RWPE1 (cell line): ENCODE results near the gene CRAT.
A peak's percentile ranks its signal among the peaks of the same experiment; 100 is the strongest.

Experiments
- CTCF ChIA-PET: fragments of 350-600 bp; sonication (Branson Sonifier 250); formaldehyde crosslinking; extraction: SDS; loops from one replicate; lab custom pipeline; 2021; lab: Yijun Ruan, JAX
- POLR2A ChIA-PET: fragments of 400-600 bp; formaldehyde crosslinking; extraction: SDS; loops from one replicate; lab custom pipeline; 2020; ENCODE audit warnings: antibody characterized with exemption; ENCODE audit not compliant: low non-redundant PET; lab: Yijun Ruan, JAX
- DNase-seq: peaks from one replicate; pipeline ENCODE4 v3.0.0; 2012; ENCODE audit warnings: low spot score
- H3K27ac ChIP-seq: fragments of 450-650 bp; 2 replicates; pipeline ENCODE4 v1.5.1; 2017
- CTCF ChIP-seq: fragments of 450-650 bp; conservative IDR thresholded peaks from 2 replicates; pipeline ENCODE4 v1.5.1; 2017; ENCODE audit warnings: low read depth, mild to moderate bottlenecking

The CRAT gene

GRCh38 chr9:129149442-129149841 lies 38.8 kb upstream of the CRAT start:
- DNase-seq: no peak
- peak overlapping the region; percentile 100 for H3K27ac ChIP-seq
- ChIA-PET POLR2A (no interaction called here), CTCF (interaction anchor here (0.7 kb wide), 1 partner anchor 512 kb away, joined by 4 read pairs; no protein-coding TSS in a partner anchor)
- no peak for TF ChIP-seq CTCF

GRCh38 chr9:129148463-129149204 lies 38.0 kb upstream of the CRAT start:
- peak overlapping the region; percentile 100 for H3K27ac ChIP-seq
- no peak for DNase-seq
- TF ChIP-seq CTCF: no peak
- ChIA-PET CTCF (interaction anchor here (0.6 to 0.7 kb wide), 2 partner anchors 230 to 513 kb away, joined by 4 read pairs; no protein-coding TSS in a partner anchor), POLR2A (no interaction called here)

DNA sequence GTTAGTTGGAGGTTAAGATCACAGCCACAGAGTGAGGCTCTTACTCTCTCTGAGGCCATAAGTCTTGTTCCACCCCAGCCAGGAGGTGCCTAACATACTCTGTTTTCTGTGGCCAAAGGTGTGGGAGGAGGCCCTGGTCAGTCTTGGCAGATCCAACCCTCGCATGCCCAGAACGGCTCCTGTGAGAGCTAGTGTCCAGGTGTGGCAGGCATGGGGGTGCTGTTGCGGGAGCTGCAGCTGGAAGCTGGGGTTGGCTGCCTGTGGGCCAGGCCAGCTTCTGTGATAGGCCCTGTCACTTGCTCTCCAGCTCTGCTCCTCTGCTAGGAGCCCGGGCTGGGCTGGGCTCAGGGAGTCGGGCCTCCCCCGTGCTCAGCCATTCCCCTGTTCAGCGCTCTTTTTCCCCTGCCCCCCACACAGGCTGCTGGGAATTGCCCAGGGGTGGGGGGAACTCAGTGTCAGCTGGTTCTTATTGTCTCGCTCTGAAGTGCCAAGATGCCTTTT lies 35.9 kb upstream of the CRAT start:
- no peak for TF ChIP-seq CTCF
- POLR2A ChIA-PET: no interaction called here
- peak overlapping the region; percentile 100 for H3K27ac ChIP-seq
- no peak for DNase-seq
- CTCF ChIA-PET: interaction anchor here (0.6 to 5.4 kb wide), 4 partner anchors 27 to 575 kb away, joined by 3 to 63 read pairs (median 4); no protein-coding TSS in a partner anchor

- CTCF ChIA-PET: interaction anchor here (0.6 to 5.4 kb wide), 2 partner anchors 28 to 66 kb away, joined by 3 to 63 read pairs; no protein-coding TSS in a partner anchor
- H3K27ac ChIP-seq: peak overlapping the region; percentile 100
- POLR2A ChIA-PET: no interaction called here
- TF ChIP-seq CTCF: no peak
- no peak for DNase-seq
Observed at GRCh38 chr9:129145841-129146292, 35.3 kb upstream of the CRAT start.

GRCh38 chr9:129145316-129145715 lies 34.7 kb upstream of the CRAT start:
- peak overlapping the region; percentile 100 for H3K27ac ChIP-seq
- ChIA-PET CTCF (interaction anchor here (0.6 to 5.4 kb wide), 4 partner anchors 13 to 470 kb away, joined by 3 to 63 read pairs (median 4); no protein-coding TSS in a partner anchor), POLR2A (no interaction called here)
- DNase-seq: no peak
- no peak for TF ChIP-seq CTCF
